HepG2 (cell line): Measurements from ENCODE around the gene PSMG4. TPM values are rescaled to one million over a fixed set of nuclear protein-coding genes. Genes with fewer than 3 reads are reported as not detected.

ENCODE experiments used
- DRAP1 ChIP-seq: IDR thresholded peaks from 2 replicates; pipeline ENCODE4 v1.6.1; 2016; ENCODE audit warnings: missing genetic modification reagents, missing compliant biosample characterization
- DZIP1 ChIP-seq: sonication (generic); formaldehyde crosslinking; IDR thresholded peaks from 2 replicates; pipeline ENCODE4 v1.5.0; 2020; ENCODE audit warnings: mild to moderate bottlenecking, missing genetic modification reagents
- ELF3 ChIP-seq: IDR thresholded peaks from 2 replicates; pipeline ENCODE4 v1.6.1; 2016; ENCODE audit warnings: missing genetic modification reagents, missing compliant biosample characterization
- FOXC1 ChIP-seq: sonication (generic); formaldehyde crosslinking; IDR thresholded peaks from 2 replicates; pipeline ENCODE4 v1.8.0; 2022; ENCODE audit warnings: mild to moderate bottlenecking, missing genetic modification reagents, borderline replicate concordance
- FOXP4 ChIP-seq: sonication (generic); formaldehyde crosslinking; IDR thresholded peaks from 2 replicates; pipeline ENCODE4 v1.4.0; 2020; ENCODE audit warnings: missing genetic modification reagents
- GATAD2A ChIP-seq: IDR thresholded peaks from 2 replicates; pipeline ENCODE4 v1.6.1; 2016
- HNF1B ChIP-seq: sonication (generic); formaldehyde crosslinking; IDR thresholded peaks from 2 replicates; pipeline ENCODE4 v1.5.1; 2020; ENCODE audit warnings: mild to moderate bottlenecking, moderate library complexity, missing genetic modification reagents
- KDM5A ChIP-seq: fragments of 200-600 bp; sonication (generic); IDR thresholded peaks from 2 replicates; pipeline ENCODE4 v1.7.0; 2018; ENCODE audit warnings: antibody characterized with exemption, mild to moderate bottlenecking, low read length, borderline replicate concordance
- MIXL1 ChIP-seq: IDR thresholded peaks from 2 replicates; pipeline ENCODE4 v1.6.1; 2016
- NONO ChIP-seq, 2 experiments: fragments of 450-650 bp in 1 of 2; sonication (generic) in 1 of 2; formaldehyde crosslinking in 1 of 2; IDR thresholded peaks in 1 of 2; conservative IDR thresholded peaks in 1 of 2; 2 replicates each; pipeline versions ENCODE4 v1.6.1 to v1.8.0; 2017 to 2022; ENCODE audit warnings: mild to moderate bottlenecking in 1 of 2, missing genetic modification reagents in 1 of 2, moderate library complexity in 1 of 2
- RFXANK ChIP-seq: IDR thresholded peaks from 2 replicates; pipeline ENCODE4 v1.6.1; 2016
- SP1 ChIP-seq, 2 experiments: fragments of 450-650 bp in 1 of 2; sonication (generic) in 1 of 2; formaldehyde crosslinking in 1 of 2; IDR thresholded peaks; 2 replicates each; pipeline versions ENCODE4 v1.4.0 to v1.6.1; 2016 to 2020; ENCODE audit warnings: missing genetic modification reagents in 1 of 2
- THRA ChIP-seq: sonication (generic); formaldehyde crosslinking; IDR thresholded peaks from 2 replicates; pipeline ENCODE4 v1.4.0; 2020; ENCODE audit warnings: missing genetic modification reagents, borderline replicate concordance
- ZGPAT ChIP-seq: IDR thresholded peaks from 2 replicates; pipeline ENCODE4 v1.6.1; 2016; ENCODE audit warnings: mild to moderate bottlenecking
- ZNF12 ChIP-seq: sonication (generic); formaldehyde crosslinking; IDR thresholded peaks from 2 replicates; pipeline ENCODE4 v1.5.0; 2020; ENCODE audit warnings: missing genetic modification reagents
- ZNF317 ChIP-seq: sonication (generic); formaldehyde crosslinking; IDR thresholded peaks from 2 replicates; pipeline ENCODE4 v1.5.0; 2020; ENCODE audit warnings: mild to moderate bottlenecking, missing genetic modification reagents
- polyA plus RNA-seq, 8 experiments: library from polyadenylated mRNA; depleted of rRNA in 3 of 8; stranded (reverse) in 7 of 8; unstranded in 1 of 8; fragments of >200 nt; fragmentation: Illumina TruSeq in 4 of 8; extraction: Trizol in 4 of 8; gene quantifications; 2 replicates each; pipeline versions ENCODE4 v1.2.1 to v1.2.3, GENCODE V29; 2011 to 2016; ENCODE audit warnings: low read depth in 4 of 8, missing spikeins in 1 of 8, mixed read lengths in 1 of 8; ENCODE audit not compliant: insufficient read depth in 1 of 8
- total RNA-seq, 5 experiments: library from RNA; depleted of rRNA; stranded (reverse); fragments of >200 nt; fragmentation: Illumina TruSeq; extraction: Trizol; gene quantifications; 2 replicates each; pipeline ENCODE4 v1.2.3, GENCODE V29; 2016; ENCODE audit warnings: low read depth in 1 of 5

The PSMG4 gene
- total and polyA plus RNA-seq, 2 of the 13 experiments (the other 11 are each of a cell fraction or from before 2014, with no cell fraction given) = 28.5 to 32.8 TPM

GRCh38 chr6:3251462-3252314 is 7.1 kb upstream of the PSMG4 start (continued):
- TF ChIP-seq THRA (CRISPR knock-in tag) (peak; percentile 59; the same call in 1 of the 2 replicates), MIXL1 (0 out of 2 replicates have a peak, but pooled peaks have one; percentile 44), ZGPAT (CRISPR knock-in tag) (0 out of 2 replicates have a peak, but pooled peaks have one; percentile 18), ELF3 (CRISPR knock-in tag) (peak; percentile 77), NONO (IDR thresholded peaks at IDR 0.05) (no peak), NONO (CRISPR knock-in tag; conservative IDR thresholded peaks at IDR 0.05) (no peak), FOXP4 (CRISPR knock-in tag) (no peak), GATAD2A (CRISPR knock-in tag) (peak; percentile 75), HNF1B (peak; percentile 49; the same call in 1 of the 2 replicates), ZNF317 (CRISPR knock-in tag) (peak; percentile 75), DZIP1 (CRISPR knock-in tag) (no peak), DRAP1 (CRISPR knock-in tag) (peak; percentile 44; the same call in 1 of the 2 replicates), FOXC1 (peak; percentile 43; the same call in 1 of the 2 replicates), ZNF12 (CRISPR knock-in tag) (peak; percentile 57; the same call in 1 of the 2 replicates), RFXANK (CRISPR knock-in tag) (no peak), KDM5A (no peak), SP1 (IDR thresholded peaks at IDR 0.05) (no peak), SP1 (CRISPR knock-in tag; IDR thresholded peaks at IDR 0.05) (peak; percentile 59)
